Activated CD4-positive, alpha-beta memory T cell treated with anti-CD3 and anti-CD28 coated beads, Interleukin-2, amount 10 ng/mL, durations not matched to agents 7 days and 5 days (primary cell): Measurements from ENCODE around the gene CA4. TPM values are rescaled to one million over a fixed set of nuclear protein-coding genes. Genes with fewer than 3 reads are reported as not detected.
"Not testable (repeated sequence)": the region's sequence is repeated elsewhere in the genome, so short reads cannot be mapped to it uniquely, and the experiment has no call there.

ENCODE experiments used
- CTCF ChIA-PET: fragments of 350-600 bp; sonication (Branson Sonifier 250); formaldehyde crosslinking; loops from one replicate; lab custom pipeline; 2021; ENCODE audit warnings: antibody characterized with exemption, inconsistent platforms; lab: Charles Lee
- POLR2A ChIA-PET: fragments of 350-600 bp; sonication (Branson Sonifier 250); formaldehyde crosslinking; loops from one replicate; lab custom pipeline; 2021; ENCODE audit warnings: antibody characterized with exemption; lab: Charles Lee
- DNase-seq: peaks from one replicate; pipeline ENCODE4 v3.0.0-alpha.2; 2020
- H3K27ac Mint-ChIP-seq: one replicate; pipeline ENCODE4 v1.8.0; 2021; ENCODE audit warnings: mild to moderate bottlenecking, mixed read lengths
- H3K27me3 Mint-ChIP-seq: one replicate; pipeline ENCODE4 v1.8.0; 2021; ENCODE audit warnings: mixed read lengths
- H3K36me3 Mint-ChIP-seq: one replicate; pipeline ENCODE4 v1.8.0; 2021; ENCODE audit warnings: low read depth, mixed read lengths
- H3K4me1 Mint-ChIP-seq: one replicate; pipeline ENCODE4 v1.8.0; 2021; ENCODE audit warnings: mixed read lengths
- H3K4me3 Mint-ChIP-seq: one replicate; pipeline ENCODE4 v1.8.0; 2021; ENCODE audit warnings: mild to moderate bottlenecking, mixed read lengths
- H3K9me3 Mint-ChIP-seq: one replicate; pipeline ENCODE4 v1.8.0; 2021; ENCODE audit warnings: mixed read lengths
- total RNA-seq, 2 experiments: library from RNA; stranded (reverse); gene quantifications; one replicate each; pipeline ENCODE4 v1.2.3, GENCODE V29; 2021

Gene CA4
- total RNA-seq, 2 experiments from 2014 or later, result not detected

DNA sequence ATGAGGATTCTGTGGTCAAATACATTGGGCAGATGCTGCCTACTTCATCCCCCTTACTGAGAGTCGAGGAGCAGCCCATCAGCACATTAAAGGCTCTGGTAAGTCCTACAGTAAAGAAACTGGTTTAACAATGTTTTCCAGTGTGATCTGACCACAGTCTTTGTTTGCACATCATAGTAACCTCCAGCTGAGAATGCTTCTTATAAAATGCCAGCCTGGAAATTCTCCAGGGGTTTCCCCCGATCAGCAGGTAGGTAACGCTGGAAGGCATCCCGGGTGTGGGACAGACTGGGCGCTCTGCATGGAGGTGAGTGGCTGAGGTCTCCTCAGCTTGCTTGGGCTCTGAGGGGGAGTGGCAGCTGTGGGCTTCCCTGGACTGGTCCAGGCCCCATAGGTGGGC, 34.4 kb upstream of the CA4 start:
- not testable (repeated sequence) for H3K36me3 Mint-ChIP-seq

DNA sequence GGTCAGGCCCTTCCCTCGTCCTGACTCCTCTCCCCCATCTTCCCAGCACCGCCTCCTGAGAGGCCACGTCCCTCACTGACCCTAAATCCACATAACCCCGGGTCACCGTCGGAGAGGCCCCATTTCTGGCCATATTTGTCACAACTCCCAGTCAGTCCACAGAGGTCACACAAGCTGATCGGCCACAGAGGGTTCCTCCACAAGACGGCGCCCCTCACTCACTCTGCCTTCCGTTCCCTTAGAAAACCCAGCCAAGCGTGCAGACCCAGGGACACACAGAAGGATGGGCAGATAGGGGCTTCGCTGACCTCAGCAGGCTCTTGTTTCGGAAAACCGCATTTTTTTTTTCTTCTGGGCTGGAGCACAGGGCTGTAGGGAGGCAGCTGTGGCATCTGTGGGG, 33.6 kb upstream of the CA4 start:
- POLR2A ChIA-PET, H3K4me1 Mint-ChIP-seq, CTCF ChIA-PET, H3K4me3 Mint-ChIP-seq, DNase-seq, H3K9me3 Mint-ChIP-seq, H3K27me3 Mint-ChIP-seq, H3K36me3 Mint-ChIP-seq, H3K27ac Mint-ChIP-seq: not testable (repeated sequence)

More for the DNA sequence above, 34.4 kb upstream of the CA4 start:
- DNase-seq, H3K27me3 Mint-ChIP-seq, H3K9me3 Mint-ChIP-seq, POLR2A ChIA-PET, H3K4me1 Mint-ChIP-seq, CTCF ChIA-PET, H3K4me3 Mint-ChIP-seq, H3K27ac Mint-ChIP-seq: not testable (repeated sequence)

DNA sequence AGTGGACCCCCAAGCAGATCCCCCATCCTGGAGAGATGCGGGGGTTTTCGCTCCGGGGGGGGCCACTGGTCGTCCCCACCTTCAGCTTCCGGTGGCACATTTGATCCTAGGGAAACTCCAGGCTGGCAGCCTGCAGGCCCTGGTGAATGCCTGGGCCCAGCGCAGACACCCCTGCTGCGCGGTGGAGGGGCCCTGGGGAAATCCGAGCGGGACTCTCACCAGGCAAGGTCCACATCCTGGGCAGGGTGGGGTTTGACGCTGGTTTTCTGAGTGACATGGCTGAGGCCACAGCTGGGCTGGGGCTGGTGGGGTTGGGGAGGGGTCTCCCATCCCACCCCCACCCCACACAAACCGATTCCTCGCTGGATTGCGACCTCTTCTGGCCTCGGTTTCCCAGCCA, 30.6 kb upstream of the CA4 start:
- POLR2A ChIA-PET, DNase-seq, H3K27ac Mint-ChIP-seq, H3K4me1 Mint-ChIP-seq, H3K4me3 Mint-ChIP-seq, H3K27me3 Mint-ChIP-seq, CTCF ChIA-PET, H3K9me3 Mint-ChIP-seq, H3K36me3 Mint-ChIP-seq: not testable (repeated sequence)

DNA sequence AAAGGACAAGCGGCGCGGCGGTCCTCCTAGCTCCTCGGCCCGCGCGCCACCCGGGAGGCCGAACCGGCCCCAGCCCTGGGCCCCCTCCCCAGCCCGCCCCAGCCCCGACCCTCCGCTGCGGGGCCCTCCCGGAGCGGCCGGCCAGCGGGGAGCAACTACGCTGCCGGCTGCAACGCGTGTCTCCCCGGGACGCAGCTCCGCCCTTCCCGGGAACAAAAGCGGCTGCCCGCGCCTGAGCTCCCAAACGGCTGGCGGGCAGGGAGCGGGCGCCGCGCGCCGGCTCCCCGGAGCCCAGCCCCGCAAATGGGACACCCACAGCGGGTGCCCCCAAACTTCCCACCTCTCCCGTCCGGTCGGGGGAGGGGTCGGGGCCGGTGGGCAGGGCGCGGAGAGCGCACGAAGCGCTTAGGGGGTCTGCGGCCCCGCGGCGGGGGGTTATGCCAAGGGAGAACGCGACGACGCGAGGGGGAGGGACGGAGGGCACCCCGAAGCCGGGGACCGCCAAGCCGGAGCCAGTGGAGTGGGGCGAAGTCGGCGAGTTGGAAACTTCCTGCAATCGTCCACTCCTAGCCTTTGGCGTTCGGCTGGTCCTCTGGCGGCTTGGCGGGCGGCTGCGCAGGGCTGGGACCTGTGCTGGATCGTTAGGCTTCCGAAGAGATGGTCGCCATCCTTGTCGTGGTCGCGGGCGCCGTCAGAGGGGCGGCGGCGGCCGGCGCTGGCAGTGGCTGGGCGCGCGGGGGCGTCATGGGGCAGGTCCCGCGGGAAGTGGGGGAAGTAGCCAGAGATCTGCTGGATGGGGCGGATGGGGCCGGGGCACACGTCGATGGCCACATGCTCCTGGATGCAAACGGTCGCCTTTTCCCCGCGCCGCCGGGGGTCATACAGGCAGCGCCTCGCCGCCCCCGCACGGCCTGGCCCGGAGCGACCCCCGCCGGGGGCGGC, 29.7 kb upstream of the CA4 start:
- H3K4me1 Mint-ChIP-seq, DNase-seq, CTCF ChIA-PET, POLR2A ChIA-PET, H3K27ac Mint-ChIP-seq, H3K27me3 Mint-ChIP-seq, H3K4me3 Mint-ChIP-seq, H3K36me3 Mint-ChIP-seq, H3K9me3 Mint-ChIP-seq: not testable (repeated sequence)

DNA sequence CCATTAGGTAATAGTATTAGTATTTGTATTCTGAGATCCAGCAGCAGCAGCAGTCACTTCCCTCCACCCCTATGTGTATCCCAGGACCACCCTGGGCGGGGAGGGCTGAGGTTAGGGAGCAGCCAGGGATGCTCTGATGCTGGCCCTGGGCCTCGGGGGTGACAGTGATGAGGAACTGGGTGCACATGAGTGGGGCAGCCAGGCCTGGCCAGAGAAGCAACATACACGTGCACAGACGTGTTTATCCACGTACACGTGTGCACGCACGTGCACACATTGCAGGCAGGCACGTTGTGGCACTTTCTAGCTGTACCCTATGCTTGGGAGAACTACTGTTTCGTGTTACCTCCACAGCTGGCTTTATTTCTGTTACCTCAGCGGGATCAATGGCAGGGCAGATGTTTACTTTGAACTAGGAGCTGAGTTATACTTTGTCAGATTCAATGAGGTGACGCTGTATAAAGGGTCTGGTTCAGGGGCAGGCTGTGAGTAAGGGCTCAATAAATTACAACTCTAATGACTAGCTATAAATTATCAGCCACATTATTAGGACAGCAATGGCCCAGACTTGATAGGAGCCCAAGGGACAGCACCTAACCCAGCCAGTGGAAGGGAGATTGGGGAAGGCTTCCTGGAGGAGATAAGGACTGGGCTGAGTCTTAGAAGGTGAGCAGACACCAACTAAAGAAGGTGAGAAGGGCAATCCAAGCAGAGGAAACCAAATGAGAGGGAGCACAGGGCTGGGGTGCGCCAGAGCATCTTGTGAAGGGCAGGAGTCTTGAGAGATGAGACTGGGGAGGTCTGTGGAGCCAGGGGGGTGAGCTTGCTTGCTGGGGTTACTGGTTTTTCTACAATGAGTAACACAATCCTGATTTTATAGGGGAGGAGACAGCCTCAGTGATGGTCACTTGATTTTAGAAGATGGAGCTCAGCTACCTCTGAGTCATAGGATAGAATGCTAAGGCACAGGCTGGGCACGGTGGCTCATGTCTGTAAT, 22.4 kb upstream of the CA4 start:
- no peak for DNase-seq
- Mint-ChIP-seq H3K4me1 (no peaks in the 10 kb centered on the region), H3K27me3 (peaks cover 6% of the 10 kb centered on the region), H3K4me3 (no peak overlapping the region), H3K9me3 (no peaks in the 10 kb centered on the region), H3K36me3 (peaks cover 8% of the 10 kb centered on the region), H3K27ac (no peak overlapping the region)
- POLR2A ChIA-PET, result no interaction called here
- CTCF ChIA-PET, result interaction anchor here (2.1 kb wide), 1 partner anchor 14 kb away, joined by 8 read pairs; no protein-coding TSS in a partner anchor

DNA sequence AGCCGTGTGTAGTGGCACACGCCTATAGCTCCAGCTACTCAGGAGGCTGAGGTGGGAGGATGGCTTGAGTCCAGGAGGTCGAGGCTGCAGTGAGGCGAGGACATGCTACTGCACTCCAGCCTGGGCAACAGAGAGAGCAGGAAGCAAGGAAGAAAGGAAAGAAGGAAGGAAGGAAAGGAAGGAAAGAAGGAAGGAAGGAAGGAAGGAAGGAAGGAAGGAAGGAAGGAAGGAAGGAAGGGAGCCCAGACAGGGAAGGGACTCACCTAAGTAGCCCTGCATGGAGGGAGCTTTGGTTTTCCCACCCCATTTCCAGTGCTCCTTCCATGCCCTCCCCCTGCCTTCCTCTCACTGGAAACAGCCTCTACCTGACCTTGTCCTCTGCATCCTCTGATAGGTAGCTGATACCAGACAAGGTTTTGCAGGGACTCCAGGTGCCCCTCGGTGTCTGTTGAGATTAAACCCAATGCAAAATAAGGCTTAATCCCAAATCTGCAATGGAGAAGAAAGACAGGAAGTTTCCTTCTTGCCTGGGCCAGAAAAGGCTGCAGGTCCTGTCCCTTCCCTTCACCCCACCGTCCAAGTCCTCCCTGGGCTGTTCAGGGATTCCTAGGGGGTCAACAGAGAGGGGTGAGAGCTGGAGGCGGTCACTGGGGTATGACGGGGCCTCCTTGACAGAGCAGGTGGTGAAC, 21.5 kb upstream of the CA4 start:
- POLR2A ChIA-PET, result no interaction called here
- no peaks in the 10 kb centered on the region for H3K9me3 Mint-ChIP-seq
- DNase-seq, result no peak

DNA sequence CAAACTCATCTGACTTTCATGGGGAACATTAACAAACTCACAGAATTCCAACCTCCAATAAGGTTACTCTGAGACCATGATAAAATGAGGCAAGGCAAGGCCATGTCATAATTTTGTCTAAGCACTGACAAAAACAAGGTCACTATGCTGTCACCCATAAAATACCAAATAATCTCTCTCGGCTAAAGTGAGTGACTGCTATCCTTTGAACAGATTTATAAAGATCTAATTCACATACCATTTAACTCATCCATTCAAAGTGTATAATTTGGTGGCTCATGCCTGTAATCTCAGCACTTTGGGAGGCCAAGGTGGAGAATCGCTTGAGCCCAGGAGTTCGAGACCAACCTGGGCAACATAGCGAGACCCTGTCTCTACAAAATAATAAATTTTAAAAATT, 20.6 kb upstream of the CA4 start:
- no peaks in the 10 kb centered on the region for H3K9me3 Mint-ChIP-seq
- H3K27ac Mint-ChIP-seq, result no peak overlapping the region
- peaks cover 14% of the 10 kb centered on the region for H3K36me3 Mint-ChIP-seq
- H3K4me1 Mint-ChIP-seq, result peaks cover 8% of the 10 kb centered on the region
- CTCF ChIA-PET, result no interaction called here
- H3K4me3 Mint-ChIP-seq, result no peak overlapping the region
- H3K27me3 Mint-ChIP-seq, result peaks cover 6% of the 10 kb centered on the region
- DNase-seq, result no peak
- POLR2A ChIA-PET, result no interaction called here

More for the DNA sequence above, 21.5 kb upstream of the CA4 start:
- CTCF ChIA-PET, result interaction anchor here (2.1 kb wide), 1 partner anchor 13 kb away, joined by 8 read pairs; no protein-coding TSS in a partner anchor
- Mint-ChIP-seq H3K27ac (no peak overlapping the region), H3K4me1 (peaks cover 5% of the 10 kb centered on the region), H3K36me3 (peaks cover 13% of the 10 kb centered on the region), H3K27me3 (peaks cover 6% of the 10 kb centered on the region), H3K4me3 (no peak overlapping the region)

DNA sequence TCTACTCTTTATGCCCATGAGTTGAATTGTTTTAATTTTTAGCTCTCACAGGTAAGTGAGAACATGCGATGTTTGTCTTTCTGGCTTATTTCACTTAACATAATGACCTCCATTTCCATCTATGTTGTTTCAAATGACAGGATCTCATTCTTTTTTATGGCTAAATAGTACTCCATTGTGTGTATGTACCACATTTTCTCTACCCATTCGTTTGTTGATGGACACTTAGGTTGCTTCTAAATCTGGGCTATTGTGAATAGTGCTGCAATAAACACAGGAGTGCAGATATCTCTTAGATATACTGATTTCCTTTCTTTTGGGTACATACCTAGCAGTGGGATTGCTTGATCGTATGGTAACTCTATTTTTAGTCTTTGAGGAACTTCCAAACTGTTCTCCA, 19.3 kb upstream of the CA4 start:
- peaks cover 21% of the 10 kb centered on the region for H3K4me1 Mint-ChIP-seq
- no peak overlapping the region for H3K27ac Mint-ChIP-seq
- DNase-seq, result no peak
- H3K9me3 Mint-ChIP-seq, result no peaks in the 10 kb centered on the region
- peaks cover 6% of the 10 kb centered on the region for H3K27me3 Mint-ChIP-seq
- peaks cover 17% of the 10 kb centered on the region for H3K36me3 Mint-ChIP-seq
- no peak overlapping the region for H3K4me3 Mint-ChIP-seq
- CTCF ChIA-PET, result interaction anchor here (0.7 kb wide), 2 partner anchors 217 to 491 kb away, joined by 3 read pairs; no protein-coding TSS in a partner anchor
- POLR2A ChIA-PET, result no interaction called here

DNA sequence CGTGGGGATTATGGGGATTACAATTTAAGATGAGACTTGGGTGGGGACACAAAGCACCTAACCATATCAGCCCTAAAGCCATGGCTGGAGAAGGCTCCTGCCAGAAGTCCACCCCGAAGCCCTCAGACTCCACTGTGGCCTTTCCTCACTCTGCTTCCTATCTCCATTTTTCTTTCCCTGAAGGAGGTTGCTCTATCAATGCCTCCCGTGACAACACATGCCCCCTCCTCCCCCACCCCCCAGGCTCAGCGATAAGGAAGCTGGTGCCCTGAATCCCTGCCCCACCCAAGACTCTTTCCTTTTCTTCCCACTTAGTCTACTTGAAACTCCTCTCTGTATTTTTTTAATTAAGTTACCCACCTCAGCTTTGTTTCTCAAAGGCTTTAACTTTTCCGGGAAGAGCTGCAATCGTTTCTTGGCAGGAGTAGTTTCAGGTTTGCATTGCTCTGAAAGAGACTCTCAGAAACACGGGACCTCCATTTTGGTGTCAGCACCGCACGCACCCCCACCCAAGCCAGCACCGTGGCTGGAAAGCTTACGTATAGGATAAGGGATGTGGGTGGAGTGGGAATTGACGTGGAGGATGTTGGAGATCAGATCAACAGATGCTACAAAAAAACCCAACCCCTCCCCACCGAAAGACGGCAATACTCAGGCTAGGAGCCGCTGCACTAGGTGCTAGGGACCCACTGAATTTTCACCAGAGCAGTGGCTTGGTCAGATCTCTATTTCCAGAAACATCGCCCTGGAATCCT, 15.2 kb upstream of the CA4 start:
- peaks cover 20% of the 10 kb centered on the region for H3K36me3 Mint-ChIP-seq
- peaks cover 29% of the 10 kb centered on the region for H3K4me1 Mint-ChIP-seq
- ChIA-PET POLR2A (interaction anchor here (1.2 kb wide), 1 partner anchor 466 kb away, joined by 3 read pairs; the partner anchor contains the start of gene PPM1D), CTCF (interaction anchor here (0.6 kb wide), 1 partner anchor 463 kb away, joined by 3 read pairs; no protein-coding TSS in a partner anchor)
- peak; percentile 38 for DNase-seq
- H3K4me3 Mint-ChIP-seq, result peak overlapping the region; percentile 94
- H3K9me3 Mint-ChIP-seq, result no peaks in the 10 kb centered on the region
- peak overlapping the region; percentile 63 for H3K27ac Mint-ChIP-seq
- H3K27me3 Mint-ChIP-seq, result peaks cover 25% of the 10 kb centered on the region

DNA sequence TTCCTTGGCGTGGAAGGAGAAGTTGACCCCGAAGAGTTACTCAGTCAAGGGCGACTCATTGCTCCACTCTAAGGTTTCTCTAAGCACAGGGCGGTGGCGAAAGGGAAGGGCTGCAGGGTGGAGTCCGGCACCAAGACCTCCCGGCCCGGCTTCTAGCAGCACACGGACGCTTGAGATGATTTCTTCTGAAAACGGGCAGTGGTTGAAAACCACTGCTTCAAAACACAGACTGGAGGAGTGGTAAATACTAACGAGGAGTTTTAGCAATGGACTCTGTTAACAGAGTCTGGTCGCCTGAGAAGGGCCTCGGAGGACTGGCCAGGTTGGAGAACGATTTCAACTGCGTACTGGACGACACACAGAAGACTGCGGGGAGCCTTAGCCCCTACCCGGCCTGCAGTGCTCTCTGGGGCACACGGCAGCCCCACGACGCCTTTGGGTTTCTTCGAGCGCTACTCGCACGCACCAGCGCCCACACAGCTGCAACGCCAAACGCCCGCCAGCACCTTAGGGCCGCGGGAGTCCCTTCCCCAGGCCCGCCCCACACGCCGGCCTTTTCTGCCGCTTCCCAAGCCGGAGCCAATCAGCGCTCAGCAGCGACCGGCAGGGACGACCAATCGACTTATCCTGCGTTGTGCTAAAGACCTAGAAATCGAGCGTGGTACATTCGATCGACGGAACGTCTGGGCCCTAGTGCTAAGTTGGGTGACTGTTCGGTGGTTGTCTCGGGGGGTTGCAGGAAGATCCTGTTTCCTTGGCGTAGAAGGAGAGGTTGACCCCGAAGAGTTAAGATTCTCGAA, 14.4 kb upstream of the CA4 start:
- peaks cover 33% of the 10 kb centered on the region for H3K27me3 Mint-ChIP-seq
- peak; percentile 89 for DNase-seq
- POLR2A ChIA-PET, result interaction anchor here (1.2 kb wide), 1 partner anchor 465 kb away, joined by 3 read pairs; the partner anchor contains the start of gene PPM1D
- H3K4me3 Mint-ChIP-seq, result peak overlapping the region; percentile 94
- no peaks in the 10 kb centered on the region for H3K9me3 Mint-ChIP-seq
- CTCF ChIA-PET, result no interaction called here
- H3K4me1 Mint-ChIP-seq, result peaks cover 35% of the 10 kb centered on the region
- H3K27ac Mint-ChIP-seq, result peak overlapping the region; percentile 66
- peaks cover 20% of the 10 kb centered on the region for H3K36me3 Mint-ChIP-seq

DNA sequence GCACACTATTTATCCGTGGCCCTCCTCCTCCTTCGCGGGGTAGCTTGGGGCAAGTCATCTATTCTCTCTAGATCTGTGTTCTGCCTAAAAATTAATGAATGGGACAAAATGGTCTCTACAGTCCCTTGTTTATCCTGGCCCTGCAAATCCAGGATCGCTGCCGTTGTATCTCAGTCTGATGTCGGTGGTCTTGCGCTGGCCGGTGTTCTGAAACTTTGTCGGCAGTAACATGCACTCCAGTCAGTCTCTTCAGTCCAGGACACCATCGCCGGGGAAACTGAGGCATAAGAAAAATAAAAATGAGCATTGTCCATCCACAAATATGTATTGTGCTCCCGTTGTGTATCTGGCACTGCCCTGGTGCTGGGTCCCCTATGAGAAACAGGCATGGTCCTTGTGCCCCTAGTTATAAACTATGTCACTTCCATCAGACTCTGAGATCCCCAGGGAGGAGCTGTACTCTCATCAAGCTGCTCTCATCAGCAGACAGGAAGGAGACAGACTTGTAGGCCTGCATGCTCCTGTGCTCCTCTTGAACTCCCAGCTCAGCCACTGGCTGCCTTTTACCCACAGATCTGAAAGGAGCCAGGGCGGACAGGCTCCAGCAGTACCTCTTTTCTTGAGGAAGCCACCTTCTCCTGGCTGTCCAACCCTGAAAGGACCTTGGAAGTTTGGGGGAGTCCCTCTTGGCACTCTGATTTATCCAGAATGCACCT, 13.7 kb upstream of the CA4 start:
- H3K4me1 Mint-ChIP-seq, result peaks cover 39% of the 10 kb centered on the region
- H3K27ac Mint-ChIP-seq, result no peak overlapping the region
- peak overlapping the region; percentile 94 for H3K4me3 Mint-ChIP-seq
- DNase-seq, result no peak
- CTCF ChIA-PET, result no interaction called here
- H3K36me3 Mint-ChIP-seq, result peaks cover 20% of the 10 kb centered on the region
- POLR2A ChIA-PET, result no interaction called here
- H3K27me3 Mint-ChIP-seq, result peaks cover 41% of the 10 kb centered on the region
- H3K9me3 Mint-ChIP-seq, result no peaks in the 10 kb centered on the region
